LNCaP clone FGC (cell line): ENCODE results near the gene ITGB6.

Experiments
- DNase-seq: peaks from one replicate; pipeline ENCODE4 v3.0.0-alpha.2; 2011; ENCODE audit warnings: low read depth
- H3K4me3 ChIP-seq: 2 replicates; pipeline ENCODE4 v1.5.1; 2011; ENCODE audit warnings: mild to moderate bottlenecking, low read depth, low read length, control low read depth
- CTCF ChIP-seq: IDR thresholded peaks from 2 replicates; pipeline ENCODE4 v1.5.1; 2012; ENCODE audit warnings: mild to moderate bottlenecking; ENCODE audit not compliant: control insufficient read depth, insufficient read depth; ENCODE audit errors: extremely low read depth

The ITGB6 gene

GRCh38 chr2:160209516-160209856 lies 9.4 kb upstream of the ITGB6 start:
- TF ChIP-seq CTCF = no peak
- H3K4me3 ChIP-seq = no peak overlapping the region
- no peak for DNase-seq

GRCh38 chr2:160208655-160209515 lies 8.8 kb upstream of the ITGB6 start:
- DNase-seq = no peak
- no peak overlapping the region for H3K4me3 ChIP-seq
- TF ChIP-seq CTCF = no peak

- no peak overlapping the region for H3K4me3 ChIP-seq
- DNase-seq = no peak
- no peak for TF ChIP-seq CTCF
Measured at GRCh38 chr2:160207804-160208654, 8.0 kb upstream of the ITGB6 start.

DNA sequence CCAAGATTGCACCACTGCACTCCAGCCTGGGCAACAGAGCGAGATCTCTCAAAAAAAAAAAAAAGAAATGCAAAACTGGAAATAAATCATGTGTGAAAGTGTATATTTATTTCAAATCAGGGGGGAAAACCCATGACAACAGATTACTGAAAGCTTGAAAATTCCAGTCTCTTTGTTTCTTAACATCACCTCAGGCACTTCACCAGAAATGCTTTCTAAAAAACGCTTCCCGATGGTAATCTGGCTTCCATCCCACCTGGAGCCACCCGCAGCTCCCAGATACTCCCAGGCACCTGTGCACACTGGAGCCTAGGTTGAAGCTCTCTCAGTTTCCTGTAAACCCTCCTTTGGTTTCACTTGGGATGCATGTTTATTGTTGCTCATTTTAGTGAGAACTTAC lies 7.2 kb upstream of the ITGB6 start:
- no peak overlapping the region for H3K4me3 ChIP-seq
- no peak for TF ChIP-seq CTCF
- no peak for DNase-seq

DNA sequence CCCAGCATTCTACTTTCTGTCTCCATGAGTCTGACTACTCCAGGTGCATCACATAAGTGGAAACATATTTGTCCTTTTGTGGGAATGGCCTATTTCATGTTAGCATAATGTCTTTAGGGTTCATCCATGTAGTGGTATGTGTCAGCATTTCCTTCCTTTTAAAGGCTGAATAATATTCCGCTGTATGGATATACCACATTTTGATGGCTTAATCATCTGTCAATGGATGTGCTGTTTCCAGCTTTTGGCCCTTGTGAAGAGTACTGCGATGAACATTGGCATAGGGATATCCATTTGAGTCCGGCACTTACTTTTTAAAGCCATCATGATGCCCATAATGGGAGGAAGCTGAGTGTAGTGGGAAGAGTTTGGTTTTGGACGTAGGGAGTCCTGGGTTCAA lies 6.4 kb upstream of the ITGB6 start:
- no peak overlapping the region for H3K4me3 ChIP-seq
- DNase-seq = no peak
- TF ChIP-seq CTCF = no peak

GRCh38 chr2:160205505-160205904 lies 5.4 kb upstream of the ITGB6 start:
- TF ChIP-seq CTCF = no peak
- no peak for DNase-seq
- no peak overlapping the region for H3K4me3 ChIP-seq
